Heart right ventricle (tissue), 16 donors: ENCODE measurements around the gene KCNA5. TPM values are rescaled to one million over a fixed set of nuclear protein-coding genes. Genes with fewer than 3 reads are reported as not detected.

ENCODE experiments used
- ATAC-seq, 8 donors: fragments of 200-7000 bp; cut with Tn5 transposase; one replicate each; pipeline ENCODE4 v1.9.1; 2020; ENCODE audit warnings: mild to moderate bottlenecking in 8 of 8, moderate library complexity in 8 of 8, moderate number of reproducible peaks in 1 of 8
- DNase-seq, 2 donors: peaks; one replicate each; pipeline ENCODE4 v3.0.0-alpha.2; 2020
- H3K27ac ChIP-seq, 10 donors: fragments of 200-600 bp; sonication (generic) in 2 of 10; one replicate each; pipeline versions ENCODE4 v1.5.0 to v1.8.0; 2020 to 2022; ENCODE audit warnings: mild to moderate bottlenecking in 3 of 10
- H3K27me3 ChIP-seq, 7 donors: fragments of 200-600 bp; one replicate each; pipeline ENCODE4 v1.8.0; 2021 to 2022; ENCODE audit warnings: mild to moderate bottlenecking in 2 of 7
- H3K36me3 ChIP-seq, 9 donors: fragments of 200-600 bp; sonication (generic) in 1 of 9; one replicate each; pipeline versions ENCODE4 v1.5.0 to v1.8.0; 2020 to 2022; ENCODE audit warnings: mild to moderate bottlenecking in 2 of 9
- H3K4me1 ChIP-seq, 9 donors: fragments of 200-600 bp; sonication (generic) in 1 of 9; one replicate each; pipeline versions ENCODE4 v1.5.0 to v1.8.0; 2020 to 2022; ENCODE audit warnings: mild to moderate bottlenecking in 4 of 9
- H3K4me3 ChIP-seq, 10 donors: fragments of 200-600 bp; sonication (generic) in 2 of 10; one replicate each; pipeline versions ENCODE4 v1.5.0 to v1.8.0; 2020 to 2022; ENCODE audit warnings: mild to moderate bottlenecking in 7 of 10, moderate library complexity in 2 of 10
- H3K9me3 ChIP-seq, 11 donors: fragments of 200-600 bp in 10 of 11; sonication (generic) in 2 of 11; one replicate each; pipeline versions ENCODE4 v1.5.0 to v1.8.0; 2013 to 2022; ENCODE audit warnings: mild to moderate bottlenecking in 2 of 11, control low read depth in 1 of 11, moderate library complexity in 1 of 11
- WGBS, 2 donors: extraction: QIAGEN DNeasy Blood & Tissue Kit; methylation state at CpG; one replicate each; pipeline ENCODE4 v1.1.7; 2013; ENCODE audit warnings: inconsistent platforms in 1 of 2; 5-methylcytosine and 5-hydroxymethylcytosine counted together
- intact Hi-C, 10 donors: fragments of 100-400 bp; cut with DNase I; formaldehyde crosslinking; loops; one replicate each; pipeline versions ENCODE4 v1.11.1 to v1.14.2; 2022
- polyA plus RNA-seq, 2 donors: library from polyadenylated mRNA; stranded (reverse); fragments of 200-250 nt; gene quantifications; one replicate each; pipeline ENCODE4 v1.2.3, GENCODE V29; 2013
- total RNA-seq, 10 donors: library from RNA; stranded (reverse); fragmentation: NEBNext Ultra II Directional in 3 of 10; extraction: Animal tissue kit (Norgen Biotek cat#: 25700) in 3 of 10; gene quantifications; one replicate each; pipeline versions ENCODE4 v1.2.1 to v1.2.4, GENCODE V29; 2021 to 2023
- TF ChIP-seq, protein P1 (sequence below), 9 donors: fragments of 200-600 bp; sonication (generic) in 2 of 9; IDR thresholded peaks; one replicate each; pipeline versions ENCODE4 v1.5.0 to v1.8.0; 2021 to 2022; ENCODE audit warnings: antibody characterized with exemption in 9 of 9, mild to moderate bottlenecking in 5 of 9, moderate library complexity in 1 of 9
- donor health status: Arrhythmogenic right ventricular cardiomyopathy.
- donor health status: ischemic (EF 13 %, LVEDD 7.1; RV severe dilation, severe dysfunction).
- donor health status: healthy with polysubstance abuse.
- donor health status: DM: no; HTN: yes; CAD: no.
- donor health status: DM: no; HTN: no; CAD: no.
- donor health status: ischemic (EF 25% LVEDD 6.9; RV normal size, moderate dysfunction).
- donor health status: ischemic (EF 25% LVEDD 5.7; RV mildly dilated, moderate dysfunction).
- donor health status: healthy.
- donor health status: DM: yes; HTN: yes; CAD: no.
- donor health status: Ischemic cardiomyopathy.
- donor health status: ischemic (EF 35%, LVEDD 5.7; RV mildly dilated, moderate dysfunction).
- donor health status: nonischemic (EF 11% LVEDD 7.7; RV severe dilation, severe dysfunction).
- donor health status: DM: yes; HTN: yes; CAD: no.
- donor health status: PGD.
- donor health status: ischemic (EF 29% LVEDD 5.4; RV normal size, mild dysfunction).
- donor health status: nonischemic (EF 23%, LVEDD 6.1; RV moderate dilation, normal function).

KCNA5 gene
- total and polyA plus RNA-seq, 12 donors: 1.4 to 5.8 (median 2.8) TPM

- H3K36me3 ChIP-seq: no peaks in the 10 kb centered on the region
- no peaks in the 10 kb centered on the region for H3K27me3 ChIP-seq
- intact Hi-C loops: no loop called here
- 25 to 31% methylated on average over 6 of the region's 6 CpGs for WGBS, 2 donors
- H3K27ac ChIP-seq: peak overlapping the region in 6 of 10 donors; percentile 5 to 48 (median 14)
- DNase-seq (no peak), ATAC-seq (peak; percentile 29 to 81 (median 61))
- H3K4me3 ChIP-seq: no peak overlapping the region
- H3K9me3 ChIP-seq: no peaks in the 10 kb centered on the region
- H3K4me1 ChIP-seq: peaks cover 5 to 29% (median 18%) of the 10 kb centered on the region in 9 donors
- TF ChIP-seq, protein P1, sequence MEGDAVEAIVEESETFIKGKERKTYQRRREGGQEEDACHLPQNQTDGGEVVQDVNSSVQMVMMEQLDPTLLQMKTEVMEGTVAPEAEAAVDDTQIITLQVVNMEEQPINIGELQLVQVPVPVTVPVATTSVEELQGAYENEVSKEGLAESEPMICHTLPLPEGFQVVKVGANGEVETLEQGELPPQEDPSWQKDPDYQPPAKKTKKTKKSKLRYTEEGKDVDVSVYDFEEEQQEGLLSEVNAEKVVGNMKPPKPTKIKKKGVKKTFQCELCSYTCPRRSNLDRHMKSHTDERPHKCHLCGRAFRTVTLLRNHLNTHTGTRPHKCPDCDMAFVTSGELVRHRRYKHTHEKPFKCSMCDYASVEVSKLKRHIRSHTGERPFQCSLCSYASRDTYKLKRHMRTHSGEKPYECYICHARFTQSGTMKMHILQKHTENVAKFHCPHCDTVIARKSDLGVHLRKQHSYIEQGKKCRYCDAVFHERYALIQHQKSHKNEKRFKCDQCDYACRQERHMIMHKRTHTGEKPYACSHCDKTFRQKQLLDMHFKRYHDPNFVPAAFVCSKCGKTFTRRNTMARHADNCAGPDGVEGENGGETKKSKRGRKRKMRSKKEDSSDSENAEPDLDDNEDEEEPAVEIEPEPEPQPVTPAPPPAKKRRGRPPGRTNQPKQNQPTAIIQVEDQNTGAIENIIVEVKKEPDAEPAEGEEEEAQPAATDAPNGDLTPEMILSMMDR (IDR thresholded peaks at IDR 0.05): no peak
These were observed 15.7 kb downstream of the KCNA5 start for GRCh38 chr12:5059358-5059757.

DNA sequence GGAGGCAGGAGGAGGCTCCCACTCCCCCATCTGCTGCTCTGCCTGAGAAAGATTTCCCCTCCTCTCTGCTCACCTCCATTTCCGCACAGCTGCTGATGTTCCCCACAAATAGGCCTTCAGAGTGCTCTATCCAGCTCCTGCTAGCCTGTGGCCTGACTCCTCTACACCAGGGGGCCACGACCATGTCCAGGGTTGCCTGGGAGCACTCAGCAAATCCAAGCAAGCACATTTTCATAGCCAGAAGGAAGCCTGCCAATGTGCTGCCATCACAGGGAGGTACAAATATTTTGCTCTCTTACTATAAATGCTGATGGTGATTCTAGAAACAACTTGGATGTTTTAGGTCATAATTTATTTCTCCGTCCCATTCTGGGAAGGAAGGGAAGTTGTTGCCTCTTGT is 17.3 kb downstream of the KCNA5 start:
- intact Hi-C loops: no loop called here
- no peak for DNase-seq
- peak in 3 of 8 donors; percentile 28 to 48 (median 32) for ATAC-seq
- no peak overlapping the region for H3K4me3 ChIP-seq
- no peaks in the 10 kb centered on the region for H3K9me3 ChIP-seq
- no peaks in the 10 kb centered on the region for H3K36me3 ChIP-seq
- H3K4me1 ChIP-seq: peaks cover 5 to 31% (median 18%) of the 10 kb centered on the region in 9 donors
- no peaks in the 10 kb centered on the region for H3K27me3 ChIP-seq
- TF ChIP-seq, protein P1 (IDR thresholded peaks at IDR 0.05): no peak
- H3K27ac ChIP-seq: no peak overlapping the region
- 71 to 82% methylated on average over 3 of the region's 3 CpGs for WGBS, 2 donors

GRCh38 chr12:5063149-5063548 is 19.5 kb downstream of the KCNA5 start:
- ATAC-seq (no peak), DNase-seq (no peak)

GRCh38 chr12:5064913-5065490 is 21.3 kb downstream of the KCNA5 start:
- H3K9me3 ChIP-seq: no peaks in the 10 kb centered on the region
- ATAC-seq: no peak
- no peaks in the 10 kb centered on the region for H3K36me3 ChIP-seq
- H3K27me3 ChIP-seq: no peaks in the 10 kb centered on the region
- no peak overlapping the region for H3K4me3 ChIP-seq
- intact Hi-C loops: no loop called here
- TF ChIP-seq, protein P1 (IDR thresholded peaks at IDR 0.05): no peak
- DNase-seq: no peak
- peaks cover 0 to 20% (median 9%) of the 10 kb centered on the region in 9 donors for H3K4me1 ChIP-seq
- H3K27ac ChIP-seq: no peak overlapping the region
- WGBS, 2 donors: 86 to 91% methylated on average over 3 of the region's 3 CpGs

More at GRCh38 chr12:5063149-5063548, 19.5 kb downstream of the KCNA5 start:
- 97 to 100% methylated on average over 1 of the region's 1 CpG for WGBS, 2 donors
- Histone ChIP-seq H3K27ac (no peak overlapping the region), H3K27me3 (no peaks in the 10 kb centered on the region), H3K9me3 (no peaks in the 10 kb centered on the region), H3K4me1 (peaks cover 5 to 31% (median 18%) of the 10 kb centered on the region in 9 donors), H3K36me3 (no peaks in the 10 kb centered on the region), H3K4me3 (no peak overlapping the region)
- intact Hi-C loops: no loop called here
- TF ChIP-seq, protein P1 (IDR thresholded peaks at IDR 0.05): no peak
